Embryonic facial prominence (tissue), 1 donor: ENCODE data around the gene CYP24A1.

ENCODE experiments used
- DNase-seq: peaks from one replicate; pipeline ENCODE4 v3.0.0-alpha.2; 2016; ENCODE audit errors: extremely low spot score

The CYP24A1 gene

DNA sequence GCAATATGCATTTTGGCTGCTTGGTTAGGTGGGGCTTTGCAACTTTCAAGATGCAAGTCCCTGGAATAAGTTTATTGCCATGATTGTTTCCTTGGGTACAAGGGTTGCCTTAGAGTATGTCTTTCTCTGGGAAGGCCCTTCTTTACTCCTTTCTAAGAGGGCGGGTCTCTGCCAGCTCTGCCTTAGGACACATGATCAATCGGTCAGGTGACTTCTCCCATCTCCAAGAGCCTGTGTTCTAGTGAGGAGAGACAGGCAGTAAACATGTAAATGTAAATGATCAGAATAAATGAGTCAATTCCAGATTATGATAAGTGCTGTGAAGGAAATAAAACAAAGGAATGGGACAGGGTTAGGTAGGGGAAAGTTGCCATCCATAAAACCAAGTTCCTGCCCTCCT, 60.2 kb downstream of the CYP24A1 start:
- DNase-seq, result no peak

DNA sequence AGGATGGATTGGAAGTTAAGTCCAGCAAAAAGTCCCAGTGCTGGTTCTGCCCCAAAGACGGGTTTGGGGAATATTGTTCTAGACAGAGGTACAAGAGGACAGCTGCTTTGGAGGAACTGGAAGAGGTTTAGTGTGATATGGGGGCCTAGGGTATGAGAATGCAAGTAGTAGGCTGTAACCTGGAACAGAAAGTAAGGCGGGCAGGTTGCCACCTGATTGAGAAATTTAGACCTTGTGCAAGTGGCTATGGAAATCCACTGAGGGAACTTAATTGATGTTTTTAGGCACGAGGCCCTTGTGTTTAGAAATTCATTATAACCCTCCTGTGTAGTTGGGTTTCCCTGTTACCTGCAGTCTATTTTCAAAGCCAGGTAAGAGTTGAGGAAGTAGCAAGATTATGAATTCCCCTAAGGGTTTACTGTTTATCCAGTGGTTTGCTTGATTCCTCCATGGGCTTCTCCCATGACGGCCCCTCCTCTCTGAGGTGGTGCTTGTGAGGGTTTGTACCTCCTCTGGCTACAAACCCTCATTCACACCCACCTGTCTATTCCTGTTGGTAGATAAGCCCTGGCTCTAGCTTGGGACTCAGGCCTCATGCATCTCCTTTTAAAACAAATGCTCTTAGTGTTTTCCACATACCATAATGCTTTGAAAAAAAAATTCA, 61.4 kb downstream of the CYP24A1 start:
- no peak for DNase-seq

DNA sequence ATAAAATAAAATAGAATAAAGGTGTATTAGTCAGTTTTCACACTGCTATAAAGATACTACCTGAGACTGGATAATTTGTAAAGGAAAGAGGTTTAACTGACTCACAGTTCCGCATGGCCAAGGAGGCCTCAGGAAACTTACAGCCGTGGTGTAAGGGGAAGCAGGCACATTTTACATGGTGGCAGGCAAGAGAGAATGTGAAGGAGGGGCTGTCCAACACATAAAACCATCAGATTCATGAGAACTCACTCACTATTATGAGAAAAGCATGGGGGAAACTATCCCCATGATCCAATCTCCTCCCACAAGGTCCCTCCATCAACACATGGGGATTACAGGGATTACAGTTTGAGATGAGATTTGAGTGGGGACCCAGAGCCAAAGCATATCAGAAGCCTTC, 62.3 kb downstream of the CYP24A1 start:
- DNase-seq, result no peak

DNA sequence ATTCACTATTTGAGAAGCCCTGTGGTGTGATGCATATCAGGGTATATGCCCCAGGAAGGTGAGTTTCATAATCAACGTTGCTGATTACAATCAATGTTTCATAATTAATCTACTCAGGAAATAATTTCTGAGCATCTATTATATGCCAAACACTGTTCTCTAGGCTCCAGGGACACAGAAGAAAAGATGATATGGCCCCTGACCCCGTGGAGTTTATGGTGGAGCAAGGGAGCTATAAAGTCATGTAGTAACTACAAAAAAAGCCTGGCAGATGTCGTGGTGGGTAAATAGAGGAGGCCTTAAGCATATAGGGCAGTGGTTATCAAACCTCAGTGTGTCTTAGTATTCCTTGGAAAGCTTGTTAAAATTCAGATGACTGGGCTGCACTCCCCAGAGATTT, 63.3 kb downstream of the CYP24A1 start:
- no peak for DNase-seq

DNA sequence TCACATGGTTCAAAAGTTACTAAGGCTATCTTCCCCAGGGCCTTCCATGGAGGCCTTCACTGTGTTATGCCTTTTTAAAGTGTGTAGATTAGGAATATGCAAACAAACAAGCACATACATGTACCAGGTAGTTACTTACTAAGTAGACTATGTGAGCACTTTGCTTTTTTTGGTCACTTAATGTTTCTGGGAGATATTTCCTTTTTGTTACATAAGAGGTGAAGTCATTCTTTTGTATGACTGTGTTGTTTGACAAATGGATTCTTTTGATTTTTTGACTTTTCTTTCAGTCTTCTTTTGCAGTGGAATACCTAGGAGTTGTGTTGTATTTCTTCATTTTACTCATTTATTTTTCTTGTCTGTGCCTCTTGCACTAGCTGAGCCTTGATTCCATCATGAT, 63.7 kb downstream of the CYP24A1 start:
- DNase-seq, result no peak

DNA sequence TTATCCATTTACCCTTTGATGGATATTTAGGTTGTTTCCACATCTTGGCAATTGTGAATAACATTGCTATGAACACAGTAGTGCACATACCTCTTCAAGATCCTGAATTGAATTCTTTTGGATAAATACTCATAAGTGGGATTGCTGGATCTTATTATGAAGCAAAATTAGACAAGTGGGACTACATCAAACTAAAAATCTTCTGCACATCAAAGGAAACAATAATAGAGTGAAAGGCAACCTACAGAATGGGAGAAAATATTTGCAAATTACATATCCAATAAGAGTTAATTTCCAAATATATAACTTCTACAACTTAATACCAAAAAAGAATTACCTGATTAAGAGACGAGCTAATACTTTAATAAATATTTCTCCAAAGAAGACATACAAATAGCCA, 65.0 kb downstream of the CYP24A1 start:
- no peak for DNase-seq

DNA sequence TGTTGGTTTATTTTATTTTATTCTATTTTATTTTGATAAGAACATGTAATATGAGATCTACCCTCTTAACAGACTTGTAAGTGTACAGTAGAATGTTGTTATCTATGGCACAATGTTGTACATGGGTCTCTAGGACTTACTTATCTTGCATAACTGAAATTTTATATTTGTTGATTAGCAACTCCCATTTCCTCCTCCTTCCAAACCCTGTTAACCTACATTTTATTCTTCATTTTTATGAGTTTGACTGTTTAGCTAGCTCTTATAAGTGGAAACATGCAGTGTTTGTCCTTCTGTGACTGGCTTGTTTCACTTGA, 65.5 kb downstream of the CYP24A1 start:
- DNase-seq, result no peak

DNA sequence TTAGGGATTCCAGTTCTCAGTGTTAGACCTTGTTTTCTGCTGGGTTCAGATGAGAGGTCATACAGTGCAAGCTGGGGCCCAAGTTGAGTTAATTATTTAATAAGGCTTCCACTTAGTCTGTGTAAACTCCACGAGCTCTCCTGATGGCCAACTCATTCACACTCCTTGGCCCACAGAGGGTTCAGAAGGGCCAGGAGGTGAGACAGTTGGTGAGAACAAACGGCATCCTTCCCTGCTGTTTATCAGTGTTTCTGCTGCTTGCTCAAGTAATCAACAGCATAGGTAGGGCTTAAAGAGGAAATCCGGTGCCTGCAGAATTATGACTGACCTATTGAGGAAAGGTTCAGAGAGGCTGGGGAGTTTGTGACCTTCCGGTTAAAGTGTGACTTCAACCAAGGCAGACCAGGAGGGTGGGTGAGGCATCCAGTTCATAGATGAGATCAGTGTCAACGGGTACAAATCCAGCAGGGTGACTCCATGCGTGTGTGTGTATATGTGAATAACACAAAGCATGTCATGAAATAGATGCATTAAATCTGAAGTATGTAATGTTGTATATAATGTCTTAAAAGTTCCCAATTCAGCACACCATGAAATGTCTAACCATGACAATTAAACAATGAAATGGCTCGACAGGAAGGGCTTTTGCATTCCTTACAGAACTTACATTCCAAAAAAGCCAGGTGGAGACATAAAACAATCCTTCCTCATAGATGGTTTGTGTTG, 66.0 kb downstream of the CYP24A1 start:
- DNase-seq, result no peak

DNA sequence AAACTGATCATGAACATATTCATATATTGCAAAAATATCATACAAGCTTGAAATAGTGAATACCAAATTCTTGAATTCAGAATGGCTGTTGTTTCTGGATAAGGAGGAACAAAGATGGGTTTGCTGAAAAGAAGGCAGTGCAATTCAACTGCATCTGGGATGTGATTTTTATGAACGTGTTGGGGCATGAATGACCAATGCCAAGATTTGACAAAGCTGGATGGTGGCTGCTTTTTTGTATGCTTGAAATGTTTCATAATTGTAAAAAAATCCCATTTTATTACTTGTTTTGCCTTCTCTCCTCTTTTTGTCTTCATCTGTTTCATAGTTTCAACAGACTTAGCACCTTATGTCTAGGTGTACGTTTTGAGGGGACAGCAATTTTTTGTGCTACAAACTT, 66.6 kb downstream of the CYP24A1 start:
- DNase-seq, result no peak

DNA sequence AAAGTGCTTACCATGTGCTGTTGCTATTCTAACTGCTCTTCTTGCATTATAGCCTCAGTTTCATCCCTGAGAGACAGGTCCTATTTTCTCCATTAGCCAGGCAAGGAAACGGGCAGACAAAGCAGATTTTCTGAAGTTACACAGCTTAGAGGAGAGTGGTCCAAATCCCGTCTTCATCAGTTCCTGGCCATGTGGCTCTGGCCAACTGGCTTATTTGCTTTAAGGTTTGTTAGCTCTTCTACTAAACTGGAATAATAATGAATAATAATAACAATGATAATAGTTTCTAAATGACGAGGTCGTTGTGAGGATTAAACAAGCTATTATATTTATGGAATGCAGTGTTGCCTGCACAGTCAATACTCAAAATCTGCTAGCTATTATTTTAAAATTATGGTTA, 67.6 kb downstream of the CYP24A1 start:
- no peak for DNase-seq

DNA sequence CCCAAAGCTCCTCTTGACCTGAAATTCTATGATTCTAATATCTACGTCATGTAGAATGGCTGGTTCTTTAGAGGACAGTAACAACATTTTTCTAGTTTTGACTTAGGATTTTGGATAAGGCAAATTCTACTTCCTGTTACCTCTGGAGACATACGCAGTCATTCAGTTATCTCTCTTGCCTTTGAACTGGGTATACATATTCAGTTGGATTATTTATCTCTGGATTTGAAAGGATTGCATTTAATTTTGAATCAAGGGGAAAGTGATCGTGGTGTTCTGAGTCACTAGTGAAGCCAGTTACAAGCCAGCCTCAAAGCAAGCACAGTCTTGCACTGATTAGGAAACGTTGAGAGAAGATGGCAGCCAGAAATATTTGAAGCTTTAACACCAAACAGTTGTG, 68.1 kb downstream of the CYP24A1 start:
- DNase-seq, result no peak

DNA sequence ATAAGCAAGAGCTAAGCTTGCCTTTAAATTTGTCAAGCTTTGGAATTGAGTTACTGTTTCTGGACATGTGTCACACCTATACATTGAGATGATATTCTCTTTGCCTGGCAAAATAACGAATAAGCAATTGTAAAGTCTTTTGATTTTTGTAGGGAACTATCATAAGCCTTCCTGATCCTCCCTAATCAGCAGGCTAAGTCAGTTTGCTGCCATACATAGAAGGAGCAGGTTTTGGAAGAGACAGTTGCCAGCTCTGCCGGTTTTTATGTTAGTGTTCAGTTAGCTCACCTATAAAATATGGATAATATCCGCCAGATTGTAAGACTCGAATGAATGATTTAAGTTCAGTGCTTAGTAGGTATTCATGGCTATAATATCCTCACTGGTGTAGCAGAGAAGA, 69.0 kb downstream of the CYP24A1 start:
- no peak for DNase-seq

DNA sequence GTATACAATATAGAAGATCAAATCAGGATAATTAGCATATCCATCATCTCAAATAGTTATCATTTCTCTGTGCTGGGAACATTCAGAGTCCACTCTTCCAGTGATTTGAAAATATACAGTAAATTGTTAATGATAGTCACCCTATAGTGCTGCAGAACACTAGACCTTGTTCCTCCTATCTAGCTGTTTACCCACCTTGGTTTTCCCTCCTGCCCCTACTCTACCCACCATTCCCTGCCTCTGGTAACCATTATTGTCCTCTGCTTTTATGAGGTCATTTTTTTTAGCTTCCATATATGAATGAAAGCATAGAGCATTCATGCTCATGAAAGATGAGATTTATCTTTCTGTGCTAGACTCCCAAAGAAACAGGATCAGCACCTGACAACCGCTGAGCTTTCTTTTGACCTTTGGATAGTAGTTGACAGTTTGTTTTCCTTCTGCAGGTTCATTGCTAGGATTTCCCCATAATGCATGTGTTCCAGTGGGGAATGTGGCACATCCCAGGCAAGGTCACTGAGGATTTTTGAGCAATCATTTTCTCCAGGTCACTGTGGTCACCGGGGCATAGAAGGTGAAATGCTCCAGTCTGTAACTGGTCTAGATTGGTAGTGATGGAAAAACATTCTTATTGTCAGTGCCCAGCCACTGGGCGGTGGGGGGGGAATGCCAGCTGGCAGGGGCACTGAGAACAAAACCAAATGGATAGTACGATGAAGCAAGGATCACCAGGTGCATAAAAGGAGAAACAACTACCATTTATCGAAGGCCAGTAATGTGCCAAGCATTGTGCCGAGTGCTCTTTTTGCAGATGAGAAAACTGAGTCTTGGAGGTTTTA, 69.8 kb downstream of the CYP24A1 start:
- no peak for DNase-seq
